ENCODE measurements around the gene C12orf76.
"Not testable (repeated sequence)": the region's sequence is repeated elsewhere in the genome, so short reads cannot be mapped to it uniquely, and the experiment has no call there.

The C12orf76 gene

DNA sequence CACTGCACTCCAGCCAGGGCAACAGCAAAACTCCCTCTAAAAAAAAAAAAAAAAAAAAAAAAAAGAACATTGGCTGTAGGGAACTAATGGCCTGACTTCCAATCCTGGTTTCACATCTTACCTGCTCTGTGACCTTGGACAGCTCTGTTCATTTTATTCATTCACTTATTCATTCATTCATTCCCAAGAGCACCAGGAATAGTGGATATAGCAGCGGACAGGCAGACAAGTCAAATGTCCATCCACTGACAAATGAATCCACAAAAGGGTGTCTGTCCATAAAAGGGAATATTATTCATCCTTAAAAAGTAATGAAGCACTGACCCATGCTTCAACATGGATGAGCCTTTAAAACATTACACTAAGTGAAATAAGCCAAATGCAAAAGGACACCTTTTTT lies 27.6 kb upstream of the C12orf76 start:
- Histone ChIP-seq H2BK5ac (ENCODE audit: low read length) (no peak overlapping the region), H3K27ac (ENCODE audit: low read depth, low read length) (no peak overlapping the region), H4K8ac (ENCODE audit: low read depth, low read length) (no peak overlapping the region), H3K79me2 (ENCODE audit: control insufficient read depth, insufficient read depth, low read length) (no peaks in the 10 kb centered on the region), H3K79me1 (ENCODE audit: low read length) (no peaks in the 10 kb centered on the region), H3K9ac (ENCODE audit: low read length) (no peak overlapping the region), H3K27me3 (ENCODE audit: insufficient read depth, low read length, poor library complexity) (no peaks in the 10 kb centered on the region), H3K4me2 (ENCODE audit: low read length) (no peak overlapping the region), H3K56ac (ENCODE audit: low read length) (no peak overlapping the region), H2BK120ac (ENCODE audit: low read depth, low read length) (no peak overlapping the region), H3K36me3 (ENCODE audit: control insufficient read depth, insufficient read depth, low read length) (no peaks in the 10 kb centered on the region), H3K23ac (ENCODE audit: low read length) (no peak overlapping the region), H4K5ac (ENCODE audit: low read length) (no peak overlapping the region), H3K4me1 (ENCODE audit: control insufficient read depth, low read depth, low read length) (no peaks in the 10 kb centered on the region), H2AK5ac (ENCODE audit: low read length) (no peak overlapping the region), H3K4ac (ENCODE audit: low read depth, low read length) (no peak overlapping the region), H2BK15ac (replicated peaks; ENCODE audit: low read depth) (no peak overlapping the region), H3K4me3 (ENCODE audit: low read length) (no peak overlapping the region), H3K18ac (ENCODE audit: low read length) (no peak overlapping the region)
- no CpG with 5 or more reads among the region's 1 CpG for WGBS (ENCODE audit: extremely low coverage, insufficient coverage, low lambda C conversion rate)
- DNase-seq, result no peak

DNA sequence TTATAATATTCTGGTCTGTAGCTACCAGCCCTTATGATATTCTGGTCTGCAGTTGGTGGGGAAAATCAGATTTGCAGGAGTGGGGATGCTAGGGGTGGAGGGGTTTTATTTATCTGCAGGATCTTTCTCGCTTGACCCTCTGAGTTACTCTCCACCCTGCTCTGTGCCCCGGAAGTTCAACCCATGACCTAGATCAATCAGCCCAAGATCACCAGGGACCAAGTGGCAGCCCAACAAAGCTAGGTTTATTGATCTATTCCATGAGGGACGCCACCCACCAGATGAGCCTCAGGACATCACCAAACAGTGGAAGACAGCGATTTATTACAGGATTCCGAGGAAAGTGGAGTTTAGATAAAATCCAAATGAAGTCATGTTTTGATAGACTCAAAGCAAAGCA lies 25.8 kb upstream of the C12orf76 start:
- H3K79me2 ChIP-seq (ENCODE audit: control insufficient read depth, insufficient read depth, low read length), result no peaks in the 10 kb centered on the region
- no peaks in the 10 kb centered on the region for H3K27me3 ChIP-seq (ENCODE audit: insufficient read depth, low read length, poor library complexity)
- H3K4ac ChIP-seq (ENCODE audit: low read depth, low read length), result no peak overlapping the region
- H3K36me3 ChIP-seq (ENCODE audit: control insufficient read depth, insufficient read depth, low read length), result no peaks in the 10 kb centered on the region
- WGBS (ENCODE audit: extremely low coverage, insufficient coverage, low lambda C conversion rate), result no CpG with 5 or more reads among the region's 5 CpGs
- H2BK15ac ChIP-seq (replicated peaks; ENCODE audit: low read depth), result no peak overlapping the region
- H4K8ac ChIP-seq (ENCODE audit: low read depth, low read length), result no peak overlapping the region
- no peak overlapping the region for H3K18ac ChIP-seq (ENCODE audit: low read length)
- no peak overlapping the region for H3K4me3 ChIP-seq (ENCODE audit: low read length)
- H2AK5ac ChIP-seq (ENCODE audit: low read length), result no peak overlapping the region
- H3K4me1 ChIP-seq (ENCODE audit: control insufficient read depth, low read depth, low read length), result no peaks in the 10 kb centered on the region
- no peak for DNase-seq
- no peak overlapping the region for H3K56ac ChIP-seq (ENCODE audit: low read length)
- H2BK120ac ChIP-seq (ENCODE audit: low read depth, low read length), result no peak overlapping the region
- H3K9ac ChIP-seq (ENCODE audit: low read length), result no peak overlapping the region
- H2BK5ac ChIP-seq (ENCODE audit: low read length), result no peak overlapping the region
- no peak overlapping the region for H3K23ac ChIP-seq (ENCODE audit: low read length)
- no peaks in the 10 kb centered on the region for H3K79me1 ChIP-seq (ENCODE audit: low read length)
- no peak overlapping the region for H4K5ac ChIP-seq (ENCODE audit: low read length)
- H3K4me2 ChIP-seq (ENCODE audit: low read length), result no peak overlapping the region
- no peak overlapping the region for H3K27ac ChIP-seq (ENCODE audit: low read depth, low read length)

- H3K79me2 ChIP-seq (ENCODE audit: control insufficient read depth, insufficient read depth, low read length), result no peaks in the 10 kb centered on the region
- H3K79me1 ChIP-seq (ENCODE audit: low read length), result no peaks in the 10 kb centered on the region
- H4K5ac ChIP-seq (ENCODE audit: low read length), result no peak overlapping the region
- H3K27me3 ChIP-seq (ENCODE audit: insufficient read depth, low read length, poor library complexity), result no peaks in the 10 kb centered on the region
- WGBS (ENCODE audit: extremely low coverage, insufficient coverage, low lambda C conversion rate), result no CpG with 5 or more reads among the region's 19 CpGs
- H3K9ac ChIP-seq (ENCODE audit: low read length), result no peak overlapping the region
- H4K8ac ChIP-seq (ENCODE audit: low read depth, low read length), result no peak overlapping the region
- no peaks in the 10 kb centered on the region for H3K36me3 ChIP-seq (ENCODE audit: control insufficient read depth, insufficient read depth, low read length)
- H3K56ac ChIP-seq (ENCODE audit: low read length), result no peak overlapping the region
- no peak overlapping the region for H2BK120ac ChIP-seq (ENCODE audit: low read depth, low read length)
- H3K4me1 ChIP-seq (ENCODE audit: control insufficient read depth, low read depth, low read length), result no peaks in the 10 kb centered on the region
- H3K4me3 ChIP-seq (ENCODE audit: low read length), result no peak overlapping the region
- H2AK5ac ChIP-seq (ENCODE audit: low read length), result no peak overlapping the region
- no peak for DNase-seq
- H2BK5ac ChIP-seq (ENCODE audit: low read length), result no peak overlapping the region
- no peak overlapping the region for H3K23ac ChIP-seq (ENCODE audit: low read length)
- no peak overlapping the region for H3K27ac ChIP-seq (ENCODE audit: low read depth, low read length)
- H3K4me2 ChIP-seq (ENCODE audit: low read length), result no peak overlapping the region
- no peak overlapping the region for H3K4ac ChIP-seq (ENCODE audit: low read depth, low read length)
- no peak overlapping the region for H3K18ac ChIP-seq (ENCODE audit: low read length)
- H2BK15ac ChIP-seq (replicated peaks; ENCODE audit: low read depth), result no peak overlapping the region
These were observed 24.9 kb upstream of the C12orf76 start for GRCh38 chr12:110073049-110073831.

- H3K27me3 ChIP-seq (ENCODE audit: insufficient read depth, low read length, poor library complexity); H3K4me3 ChIP-seq (ENCODE audit: low read length); H3K18ac ChIP-seq (ENCODE audit: low read length); H2BK15ac ChIP-seq (replicated peaks; ENCODE audit: low read depth); H2AK5ac ChIP-seq (ENCODE audit: low read length); H3K9ac ChIP-seq (ENCODE audit: low read length); H3K79me2 ChIP-seq (ENCODE audit: control insufficient read depth, insufficient read depth, low read length); H3K23ac ChIP-seq (ENCODE audit: low read length); H3K79me1 ChIP-seq (ENCODE audit: low read length); H4K8ac ChIP-seq (ENCODE audit: low read depth, low read length); H3K4me1 ChIP-seq (ENCODE audit: control insufficient read depth, low read depth, low read length); H2BK120ac ChIP-seq (ENCODE audit: low read depth, low read length); H4K5ac ChIP-seq (ENCODE audit: low read length); H3K56ac ChIP-seq (ENCODE audit: low read length); H3K27ac ChIP-seq (ENCODE audit: low read depth, low read length); DNase-seq; H3K4me2 ChIP-seq (ENCODE audit: low read length); H3K4ac ChIP-seq (ENCODE audit: low read depth, low read length); H2BK5ac ChIP-seq (ENCODE audit: low read length); H3K36me3 ChIP-seq (ENCODE audit: control insufficient read depth, insufficient read depth, low read length): not testable (repeated sequence)
- WGBS (ENCODE audit: extremely low coverage, insufficient coverage, low lambda C conversion rate), result no CpG with 5 or more reads among the region's 9 CpGs
These were observed 24.3 kb upstream of the C12orf76 start for GRCh38 chr12:110072636-110073035.

DNA sequence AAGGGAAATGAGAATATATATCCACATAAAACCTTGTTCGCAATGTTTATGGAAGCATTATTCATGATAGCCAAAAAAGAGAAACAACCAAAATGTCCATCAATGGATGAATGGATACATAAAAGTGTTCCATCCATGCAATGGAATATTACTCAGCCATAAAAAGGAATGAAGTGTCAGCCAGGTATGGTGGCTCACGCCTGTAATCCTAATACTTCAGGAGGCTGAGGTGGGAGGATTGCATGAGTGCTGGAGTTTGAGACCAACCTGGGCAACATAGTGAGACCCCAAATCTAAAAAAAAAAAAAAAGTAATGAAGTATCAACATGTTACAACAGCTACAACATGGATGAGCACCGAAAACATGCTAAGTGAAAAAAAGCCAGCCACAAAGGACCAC lies 23.6 kb upstream of the C12orf76 start:
- Histone ChIP-seq H3K18ac (ENCODE audit: low read length) (no peak overlapping the region), H2AK5ac (ENCODE audit: low read length) (no peak overlapping the region), H3K4ac (ENCODE audit: low read depth, low read length) (no peak overlapping the region)

GRCh38 chr12:110071504-110071903 lies 23.2 kb upstream of the C12orf76 start:
- no peak overlapping the region for H3K18ac ChIP-seq (ENCODE audit: low read length)
- no peaks in the 10 kb centered on the region for H3K79me1 ChIP-seq (ENCODE audit: low read length)
- no peak overlapping the region for H4K8ac ChIP-seq (ENCODE audit: low read depth, low read length)
- H3K27ac ChIP-seq (ENCODE audit: low read depth, low read length), result no peak overlapping the region
- no peak overlapping the region for H3K56ac ChIP-seq (ENCODE audit: low read length)
- H3K4me3 ChIP-seq (ENCODE audit: low read length), result no peak overlapping the region
- H2BK15ac ChIP-seq (replicated peaks; ENCODE audit: low read depth), result no peak overlapping the region
- no peak overlapping the region for H3K23ac ChIP-seq (ENCODE audit: low read length)
- no peaks in the 10 kb centered on the region for H3K27me3 ChIP-seq (ENCODE audit: insufficient read depth, low read length, poor library complexity)
- H3K4ac ChIP-seq (ENCODE audit: low read depth, low read length), result no peak overlapping the region
- no peak overlapping the region for H2BK5ac ChIP-seq (ENCODE audit: low read length)
- H3K4me2 ChIP-seq (ENCODE audit: low read length), result no peak overlapping the region
- H3K9ac ChIP-seq (ENCODE audit: low read length), result no peak overlapping the region
- H2AK5ac ChIP-seq (ENCODE audit: low read length), result no peak overlapping the region
- no peaks in the 10 kb centered on the region for H3K79me2 ChIP-seq (ENCODE audit: control insufficient read depth, insufficient read depth, low read length)
- no peaks in the 10 kb centered on the region for H3K36me3 ChIP-seq (ENCODE audit: control insufficient read depth, insufficient read depth, low read length)
- DNase-seq, result no peak
- H2BK120ac ChIP-seq (ENCODE audit: low read depth, low read length), result no peak overlapping the region
- no peak overlapping the region for H4K5ac ChIP-seq (ENCODE audit: low read length)
- H3K4me1 ChIP-seq (ENCODE audit: control insufficient read depth, low read depth, low read length), result no peaks in the 10 kb centered on the region

More for the DNA sequence above, 23.6 kb upstream of the C12orf76 start:
- no peak overlapping the region for H3K23ac ChIP-seq (ENCODE audit: low read length)
- no peak overlapping the region for H3K27ac ChIP-seq (ENCODE audit: low read depth, low read length)
- H3K36me3 ChIP-seq (ENCODE audit: control insufficient read depth, insufficient read depth, low read length), result no peaks in the 10 kb centered on the region
- H2BK15ac ChIP-seq (replicated peaks; ENCODE audit: low read depth), result no peak overlapping the region
- H2BK5ac ChIP-seq (ENCODE audit: low read length), result no peak overlapping the region
- DNase-seq, result no peak
- no peaks in the 10 kb centered on the region for H3K4me1 ChIP-seq (ENCODE audit: control insufficient read depth, low read depth, low read length)
- H3K4me2 ChIP-seq (ENCODE audit: low read length), result no peak overlapping the region
- no peaks in the 10 kb centered on the region for H3K27me3 ChIP-seq (ENCODE audit: insufficient read depth, low read length, poor library complexity)
- no peaks in the 10 kb centered on the region for H3K79me1 ChIP-seq (ENCODE audit: low read length)
- no peak overlapping the region for H3K4me3 ChIP-seq (ENCODE audit: low read length)
- no CpG with 5 or more reads among the region's 3 CpGs for WGBS (ENCODE audit: extremely low coverage, insufficient coverage, low lambda C conversion rate)
- no peak overlapping the region for H4K5ac ChIP-seq (ENCODE audit: low read length)
- no peaks in the 10 kb centered on the region for H3K79me2 ChIP-seq (ENCODE audit: control insufficient read depth, insufficient read depth, low read length)
- H2BK120ac ChIP-seq (ENCODE audit: low read depth, low read length), result no peak overlapping the region
- H4K8ac ChIP-seq (ENCODE audit: low read depth, low read length), result no peak overlapping the region
- no peak overlapping the region for H3K9ac ChIP-seq (ENCODE audit: low read length)
- no peak overlapping the region for H3K56ac ChIP-seq (ENCODE audit: low read length)

Data from mesendoderm (in vitro differentiated cells).